SU-DHL-6 (cell line): ENCODE measurements around the gene STX1A.

Experiments
- H2AFZ ChIP-seq: fragments of 200-600 bp; sonication (generic); 2 replicates; pipeline ENCODE4 v1.6.1; 2014; ENCODE audit warnings: low read depth, mild to moderate bottlenecking, moderate library complexity, mixed read lengths, antibody characterized with exemption, low read length; ENCODE audit not compliant: severe bottlenecking
- H3F3A ChIP-seq: fragments of 200-600 bp; shearing (Covaris generic); 2 replicates; pipeline ENCODE4 v1.6.0; 2016; ENCODE audit warnings: antibody characterized with exemption, mild to moderate bottlenecking; ENCODE audit not compliant: insufficient read depth
- H3K27ac ChIP-seq: fragments of 200-600 bp; sonication (generic); 2 replicates; pipeline ENCODE4 v1.5.1; 2016; ENCODE audit warnings: low read depth, mild to moderate bottlenecking, low read length, moderate library complexity, mixed read lengths
- H3K27me3 ChIP-seq: fragments of 200-600 bp; sonication (generic), shearing (Covaris generic); 2 replicates; pipeline ENCODE4 v1.6.0; 2014; ENCODE audit warnings: mild to moderate bottlenecking, low read length
- H3K36me3 ChIP-seq: fragments of 200-600 bp; sonication (generic); 2 replicates; pipeline ENCODE4 v1.6.1; 2014; ENCODE audit warnings: mild to moderate bottlenecking, low read length, mixed read lengths
- H3K4me2 ChIP-seq: fragments of 300-600, 200-600 bp; shearing (Covaris generic), sonication (generic); 2 replicates; pipeline ENCODE4 v1.6.0; 2014; ENCODE audit warnings: low read length, low read depth, mild to moderate bottlenecking; ENCODE audit not compliant: poor library complexity, severe bottlenecking
- H3K4me3 ChIP-seq: fragments of 200-600 bp; sonication (generic); 2 replicates; pipeline ENCODE4 v1.5.1; 2014; ENCODE audit warnings: antibody characterized with exemption, low read length, mild to moderate bottlenecking, mixed read lengths; ENCODE audit not compliant: insufficient read depth, poor library complexity, severe bottlenecking
- H3K79me2 ChIP-seq: fragments of 200-600 bp; sonication (generic); 2 replicates; pipeline ENCODE4 v1.6.1; 2014; ENCODE audit warnings: mild to moderate bottlenecking, low read length, moderate library complexity; ENCODE audit not compliant: insufficient read depth
- H3K9ac ChIP-seq: fragments of 200-600 bp; sonication (generic); 2 replicates; pipeline ENCODE4 v1.7.0; 2014; ENCODE audit warnings: mild to moderate bottlenecking, low read length
- H3K9me2 ChIP-seq: fragments of 200-600 bp; sonication (generic); replicated peaks from 2 replicates; pipeline ENCODE4 v1.6.1; 2014; ENCODE audit warnings: low read length; ENCODE audit not compliant: insufficient read depth
- H3K9me3 ChIP-seq: fragments of 200-600 bp; sonication (generic); 2 replicates; pipeline ENCODE4 v1.6.1; 2014; ENCODE audit warnings: low read length, mixed read lengths; ENCODE audit not compliant: insufficient read depth
- H4K20me1 ChIP-seq: fragments of 200-600 bp; sonication (generic); 2 replicates; pipeline ENCODE4 v1.6.1; 2014; ENCODE audit warnings: low read depth, mild to moderate bottlenecking, antibody characterized with exemption, low read length, moderate library complexity, mixed read lengths
- EZH2phosphoT487 ChIP-seq: fragments of 200-600 bp; sonication (generic), shearing (Covaris generic); conservative IDR thresholded peaks from 2 replicates; pipeline ENCODE4 v1.6.1; 2018; ENCODE audit warnings: mild to moderate bottlenecking, antibody characterized with exemption, low read length, moderate library complexity, mixed read lengths
- TF ChIP-seq, protein P1 (sequence below): fragments of 200-600 bp; sonication (generic); IDR thresholded peaks from one replicate; pipeline ENCODE4 v1.5.1; 2017; ENCODE audit warnings: antibody characterized with exemption, mild to moderate bottlenecking, low read length, moderate library complexity; ENCODE audit not compliant: insufficient read depth, poor library complexity, severe bottlenecking

STX1A gene

DNA sequence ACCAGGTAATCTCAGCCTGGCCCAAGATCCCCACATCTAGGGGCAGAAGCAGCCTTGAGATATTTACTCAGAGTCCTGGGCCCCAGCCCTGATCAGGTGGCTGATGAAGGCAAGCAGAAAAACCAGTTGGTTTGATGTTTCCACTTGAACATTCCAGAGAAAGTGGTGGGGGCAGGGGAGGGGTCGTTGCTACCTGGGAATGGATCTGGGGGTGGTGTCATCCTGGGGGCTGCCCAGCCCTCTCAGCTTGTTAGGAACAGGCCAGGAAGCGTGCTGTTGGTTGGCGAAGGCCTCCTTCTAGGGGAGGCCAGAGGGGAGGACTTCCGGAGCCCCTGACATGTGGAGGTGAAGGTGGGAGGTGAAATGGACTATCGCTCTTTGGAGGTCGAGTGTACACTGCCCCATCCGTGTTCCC, 22.9 kb upstream of the STX1A start:
- H3K9me3 ChIP-seq: no peaks in the 10 kb centered on the region
- no peak overlapping the region for H3K9ac ChIP-seq
- peaks cover 9% of the 10 kb centered on the region; the same call in 1 of the 2 replicates for H3K79me2 ChIP-seq
- no peaks in the 10 kb centered on the region for H3K27me3 ChIP-seq
- H3F3A ChIP-seq: no peaks in the 10 kb centered on the region
- no peak overlapping the region for H2AFZ ChIP-seq
- H3K4me3 ChIP-seq: no peak overlapping the region
- no peak overlapping the region for H3K4me2 ChIP-seq
- H3K9me2 ChIP-seq: no peaks in the 10 kb centered on the region
- H3K27ac ChIP-seq: no peak overlapping the region
- H3K36me3 ChIP-seq: no peaks in the 10 kb centered on the region
- H4K20me1 ChIP-seq: 0 out of 2 replicates have a peak, but pooled peaks cover 3% of the 10 kb centered on the region
- TF ChIP-seq, protein P1, sequence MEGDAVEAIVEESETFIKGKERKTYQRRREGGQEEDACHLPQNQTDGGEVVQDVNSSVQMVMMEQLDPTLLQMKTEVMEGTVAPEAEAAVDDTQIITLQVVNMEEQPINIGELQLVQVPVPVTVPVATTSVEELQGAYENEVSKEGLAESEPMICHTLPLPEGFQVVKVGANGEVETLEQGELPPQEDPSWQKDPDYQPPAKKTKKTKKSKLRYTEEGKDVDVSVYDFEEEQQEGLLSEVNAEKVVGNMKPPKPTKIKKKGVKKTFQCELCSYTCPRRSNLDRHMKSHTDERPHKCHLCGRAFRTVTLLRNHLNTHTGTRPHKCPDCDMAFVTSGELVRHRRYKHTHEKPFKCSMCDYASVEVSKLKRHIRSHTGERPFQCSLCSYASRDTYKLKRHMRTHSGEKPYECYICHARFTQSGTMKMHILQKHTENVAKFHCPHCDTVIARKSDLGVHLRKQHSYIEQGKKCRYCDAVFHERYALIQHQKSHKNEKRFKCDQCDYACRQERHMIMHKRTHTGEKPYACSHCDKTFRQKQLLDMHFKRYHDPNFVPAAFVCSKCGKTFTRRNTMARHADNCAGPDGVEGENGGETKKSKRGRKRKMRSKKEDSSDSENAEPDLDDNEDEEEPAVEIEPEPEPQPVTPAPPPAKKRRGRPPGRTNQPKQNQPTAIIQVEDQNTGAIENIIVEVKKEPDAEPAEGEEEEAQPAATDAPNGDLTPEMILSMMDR: no peak
- no peak for TF ChIP-seq EZH2phosphoT487

DNA sequence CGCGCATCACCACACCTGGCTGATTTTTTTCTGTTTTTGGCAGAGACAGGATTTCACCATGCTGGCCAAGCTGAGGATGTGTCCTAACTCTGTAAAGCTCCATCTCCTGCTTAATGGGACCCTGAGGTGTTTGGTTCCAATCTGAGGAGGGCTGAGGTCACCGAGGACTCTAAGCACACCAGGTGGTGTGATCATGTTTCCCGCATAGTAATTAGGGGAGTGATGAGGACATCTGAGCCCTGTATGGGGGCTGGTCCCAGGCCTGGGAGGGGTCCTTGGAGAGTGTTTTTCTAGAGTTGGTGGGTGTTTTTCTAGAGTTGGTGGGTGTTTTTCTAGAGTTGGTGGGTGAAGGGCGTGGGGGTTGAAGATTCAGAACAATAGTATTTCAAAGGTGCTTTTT, 22.1 kb upstream of the STX1A start:
- H3K9me2 ChIP-seq: no peaks in the 10 kb centered on the region
- no peaks in the 10 kb centered on the region for H3K9me3 ChIP-seq
- no peak overlapping the region for H2AFZ ChIP-seq
- H3F3A ChIP-seq: no peaks in the 10 kb centered on the region
- H3K9ac ChIP-seq: no peak overlapping the region
- H3K27ac ChIP-seq: no peak overlapping the region
- no peaks in the 10 kb centered on the region for H3K36me3 ChIP-seq
- TF ChIP-seq, protein P1: no peak
- no peak for TF ChIP-seq EZH2phosphoT487
- no peaks in the 10 kb centered on the region for H3K27me3 ChIP-seq
- no peak overlapping the region for H3K4me3 ChIP-seq
- H3K79me2 ChIP-seq: peaks cover 9% of the 10 kb centered on the region; the same call in 1 of the 2 replicates
- no peak overlapping the region for H3K4me2 ChIP-seq
- 0 out of 2 replicates have a peak, but pooled peaks cover 3% of the 10 kb centered on the region for H4K20me1 ChIP-seq

DNA sequence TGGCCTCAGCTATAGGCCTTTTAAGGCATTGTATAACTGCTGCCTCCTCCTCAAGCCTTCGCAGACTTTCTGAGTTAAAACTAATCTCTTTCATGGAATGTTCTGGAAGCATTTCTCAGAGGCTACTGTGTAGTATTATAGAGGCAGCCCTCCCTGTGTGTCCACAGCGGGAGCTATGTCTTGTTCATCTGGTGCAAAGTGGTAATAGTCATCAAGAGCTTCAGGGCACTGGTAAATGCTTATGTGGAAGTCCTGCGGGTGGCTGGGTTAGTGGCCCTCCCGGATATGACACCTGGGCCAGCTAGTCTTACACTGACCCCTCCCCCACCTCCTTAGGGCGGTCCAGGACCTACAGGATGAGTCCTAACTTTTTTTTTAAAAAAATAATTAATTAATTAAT, 21.3 kb upstream of the STX1A start:
- Histone ChIP-seq H4K20me1 (0 out of 2 replicates have a peak, but pooled peaks cover 3% of the 10 kb centered on the region), H3K27ac (no peak overlapping the region), H2AFZ (no peak overlapping the region), H3K27me3 (no peaks in the 10 kb centered on the region), H3K9me3 (no peaks in the 10 kb centered on the region), H3K9ac (no peak overlapping the region), H3K79me2 (peaks cover 9% of the 10 kb centered on the region; the same call in 1 of the 2 replicates), H3K36me3 (no peaks in the 10 kb centered on the region), H3K4me3 (no peak overlapping the region), H3K9me2 (no peaks in the 10 kb centered on the region), H3F3A (no peaks in the 10 kb centered on the region), H3K4me2 (no peak overlapping the region)
- TF ChIP-seq, protein P1: no peak
- no peak for TF ChIP-seq EZH2phosphoT487
